Measurements from ENCODE around the gene NUBPL. TPM values are rescaled to one million over a fixed set of nuclear protein-coding genes. Genes with fewer than 3 reads are reported as not detected.
A peak's percentile ranks its signal among the peaks of the same experiment; 100 is the strongest.

The NUBPL gene, protein sequence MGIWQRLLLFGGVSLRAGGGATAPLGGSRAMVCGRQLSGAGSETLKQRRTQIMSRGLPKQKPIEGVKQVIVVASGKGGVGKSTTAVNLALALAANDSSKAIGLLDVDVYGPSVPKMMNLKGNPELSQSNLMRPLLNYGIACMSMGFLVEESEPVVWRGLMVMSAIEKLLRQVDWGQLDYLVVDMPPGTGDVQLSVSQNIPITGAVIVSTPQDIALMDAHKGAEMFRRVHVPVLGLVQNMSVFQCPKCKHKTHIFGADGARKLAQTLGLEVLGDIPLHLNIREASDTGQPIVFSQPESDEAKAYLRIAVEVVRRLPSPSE
- total RNA-seq (ENCODE audit: insufficient read depth, low replicate concordance), result 27.0 TPM

- DNase-seq (ENCODE audit: low spot score), result peak; percentile 97
These were observed at the start of gene NUBPL for GRCh38 chr14:31561155-31561846. TSS of gene NUBPL (plus strand) at chr14:31561404. CDS start at chr14:31561440, 36 bp downstream.

DNA sequence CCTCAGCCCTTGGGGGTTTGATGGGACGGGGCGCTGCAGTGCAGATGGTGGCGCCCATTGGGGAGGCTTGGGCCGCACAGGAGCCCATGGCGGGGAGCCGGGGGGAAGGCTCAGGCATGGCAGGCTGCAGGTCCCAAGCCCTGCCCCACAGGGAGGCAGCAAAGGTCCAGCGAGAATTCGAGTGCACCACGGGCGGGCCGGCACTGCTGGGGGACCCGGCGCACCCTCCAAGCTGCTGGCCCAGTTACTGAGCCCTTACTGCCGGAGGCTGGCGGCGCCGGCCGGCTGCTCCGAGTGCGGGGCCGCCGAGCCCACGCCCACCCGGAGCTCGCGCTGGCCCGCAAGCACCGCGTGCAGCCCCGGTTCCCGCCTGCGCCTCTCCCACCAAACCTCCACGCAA lies 34.1 kb upstream of the NUBPL start:
- no peak for DNase-seq (ENCODE audit: low spot score)

DNA sequence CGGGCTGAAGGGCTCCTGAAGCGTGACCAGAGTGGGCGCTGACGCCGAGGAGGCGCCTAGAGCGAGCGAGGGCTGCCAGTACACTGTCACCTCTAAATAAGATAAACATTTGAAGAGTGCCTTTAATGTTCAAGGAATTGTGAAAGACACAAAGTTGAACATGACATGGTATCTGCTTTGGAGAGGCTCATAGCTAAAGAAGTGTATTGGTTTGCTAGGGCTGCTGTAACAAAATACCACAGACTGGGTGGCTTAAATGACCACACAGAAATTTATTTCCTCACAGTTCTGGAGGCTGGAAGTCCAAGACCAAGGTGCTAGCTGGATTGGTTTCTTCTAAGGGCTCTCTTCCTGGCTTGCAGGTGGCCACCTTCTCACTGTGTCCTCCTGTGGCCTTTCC lies 33.7 kb upstream of the NUBPL start:
- DNase-seq (ENCODE audit: low spot score), result no peak

GRCh38 chr14:31529053-31529452 lies 32.2 kb upstream of the NUBPL start:
- no peak for DNase-seq (ENCODE audit: low spot score)

- no peak for DNase-seq (ENCODE audit: low spot score)
These were observed 31.1 kb upstream of the NUBPL start for GRCh38 chr14:31530136-31530535.

- no peak for DNase-seq (ENCODE audit: low spot score)
These were observed 24.8 kb upstream of the NUBPL start for GRCh38 chr14:31536201-31536960.

DNA sequence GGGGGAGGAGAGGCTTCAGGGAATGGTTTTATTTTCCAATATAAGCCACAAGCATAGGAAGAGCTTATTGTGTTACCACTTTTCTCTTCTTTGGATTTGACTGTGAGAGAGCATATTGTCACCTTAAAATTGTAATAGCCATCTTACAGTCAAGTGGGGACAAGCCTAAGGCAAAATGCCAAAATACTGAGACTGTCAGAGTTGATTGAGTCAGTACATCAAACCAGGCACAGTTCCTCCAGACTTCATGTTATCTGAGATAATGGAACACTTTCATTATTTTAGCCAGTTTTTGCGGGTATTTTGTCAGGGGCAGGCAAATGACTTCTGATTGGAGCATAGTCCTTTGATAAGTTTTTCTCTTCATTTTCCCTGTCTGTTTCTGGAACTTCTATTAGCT lies 19.5 kb upstream of the NUBPL start:
- no peak for DNase-seq (ENCODE audit: low spot score)

DNA sequence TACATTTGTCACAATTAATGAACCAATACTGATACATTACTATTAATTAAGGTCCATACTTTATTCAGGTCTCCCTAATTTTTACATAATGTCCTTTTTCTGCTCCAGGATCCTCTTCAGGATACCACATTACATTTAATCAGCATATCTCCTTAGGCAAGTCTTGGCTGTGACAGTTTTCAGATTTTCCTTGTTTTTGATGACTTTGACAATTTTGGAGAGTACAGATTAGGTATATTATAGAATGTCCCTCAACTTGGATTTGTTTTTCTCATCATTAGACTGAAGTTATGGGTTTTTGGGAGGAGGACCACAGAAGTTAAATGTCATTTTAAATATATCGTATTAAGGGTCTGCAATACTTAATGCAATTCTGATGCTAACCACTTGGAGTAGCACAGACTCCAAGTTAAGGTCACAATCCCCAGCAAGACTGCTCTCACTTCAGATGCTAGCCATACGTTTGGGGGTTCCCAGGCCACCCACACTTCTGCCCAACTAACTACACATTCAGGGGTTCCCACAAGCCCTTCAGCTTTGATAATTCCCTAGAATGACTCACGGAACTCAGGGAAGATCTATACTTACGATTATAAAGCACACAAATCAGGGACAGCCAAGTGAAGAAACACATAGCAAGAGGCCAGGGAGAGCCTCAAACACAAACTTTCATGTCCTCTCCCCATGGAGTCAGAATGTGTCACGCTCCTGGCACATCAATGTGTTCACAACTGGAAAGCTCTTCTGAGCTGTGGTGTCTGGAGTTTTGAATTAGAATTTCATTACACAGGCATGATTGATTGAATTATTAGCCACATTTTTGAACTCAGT lies 17.0 kb upstream of the NUBPL start:
- DNase-seq (ENCODE audit: low spot score), result no peak

DNA sequence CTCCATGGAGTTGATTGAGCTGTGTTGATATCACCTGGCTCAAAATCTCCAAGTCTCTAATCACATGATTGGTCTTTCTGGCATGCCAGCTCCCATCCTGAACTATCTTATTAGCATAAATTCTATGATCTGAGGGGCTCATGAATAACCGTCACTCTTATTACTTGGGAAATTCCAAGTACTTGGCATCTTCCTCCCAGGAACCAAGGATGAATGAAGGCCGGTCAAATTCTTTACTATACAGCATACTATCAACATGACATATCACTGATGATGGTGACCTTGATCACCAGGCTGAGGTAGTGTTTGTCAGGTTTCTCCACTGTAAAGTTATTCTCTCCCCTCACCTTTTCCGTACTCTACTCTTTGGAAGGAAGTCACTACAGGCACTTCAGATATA lies 16.4 kb upstream of the NUBPL start:
- DNase-seq (ENCODE audit: low spot score), result no peak

- no peak for DNase-seq (ENCODE audit: low spot score)
These were observed 15.9 kb upstream of the NUBPL start for GRCh38 chr14:31545328-31545727.

GRCh38 chr14:31549817-31550216 lies 11.4 kb upstream of the NUBPL start:
- no peak for DNase-seq (ENCODE audit: low spot score)

DNA sequence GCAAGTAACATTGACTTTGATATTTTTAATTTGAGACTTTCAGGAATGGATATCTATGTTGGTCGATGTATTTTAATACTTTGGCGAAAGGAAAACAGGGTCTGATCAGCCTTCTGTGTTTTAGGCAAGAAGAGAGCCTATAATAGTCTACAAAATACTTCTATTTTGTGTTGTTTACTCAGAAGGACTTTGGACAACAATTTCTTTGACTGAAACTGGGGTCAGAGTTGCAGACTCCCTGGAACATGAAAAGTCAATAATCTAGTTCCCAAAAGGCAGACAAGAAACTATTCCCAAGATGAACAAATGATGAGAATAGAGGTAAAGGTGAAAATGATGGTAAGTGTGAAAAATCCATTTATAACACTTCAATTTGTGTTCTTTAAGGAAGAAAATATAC lies 10.6 kb upstream of the NUBPL start:
- no peak for DNase-seq (ENCODE audit: low spot score)

DNA sequence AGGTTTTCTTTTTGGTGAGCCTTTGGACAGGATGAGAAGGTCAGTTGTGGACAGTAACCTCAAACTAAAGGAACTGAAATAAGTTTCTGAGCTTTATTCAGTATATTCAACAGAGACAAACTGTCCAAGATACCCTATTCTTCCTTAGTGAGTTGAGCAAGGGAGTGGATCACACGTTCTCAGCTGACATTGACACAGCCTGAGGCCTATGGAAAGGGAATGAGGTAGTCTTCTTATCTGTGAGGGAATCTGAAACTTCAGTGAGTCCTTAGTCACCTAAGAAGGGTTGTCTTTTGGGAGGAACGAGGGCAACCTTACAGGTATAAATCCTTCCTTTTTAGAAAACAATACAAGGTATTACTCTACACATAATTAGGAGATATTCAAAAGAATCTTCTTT lies 5.0 kb upstream of the NUBPL start:
- DNase-seq (ENCODE audit: low spot score), result no peak

DNA sequence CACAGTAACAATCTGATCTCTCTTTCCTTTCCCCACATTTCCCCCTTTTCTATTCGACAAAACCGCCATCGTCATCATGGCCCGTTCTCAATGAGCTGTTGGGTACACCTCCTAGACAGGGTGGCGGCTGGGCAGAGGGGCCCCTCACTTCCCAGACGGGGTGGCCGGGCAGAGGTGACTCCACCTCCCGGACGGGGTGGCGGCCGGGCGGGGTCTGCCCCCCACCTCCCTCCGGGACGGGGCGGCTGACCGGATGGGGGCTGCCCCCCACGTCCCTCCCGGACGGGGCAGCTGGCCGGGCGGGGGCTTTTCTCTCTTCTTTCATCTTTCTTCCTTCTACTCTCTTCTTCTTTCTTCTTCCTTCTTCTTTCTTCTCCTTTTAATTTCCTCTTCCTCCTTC lies 1.3 kb upstream of the NUBPL start:
- no peak for DNase-seq (ENCODE audit: low spot score)

DNA sequence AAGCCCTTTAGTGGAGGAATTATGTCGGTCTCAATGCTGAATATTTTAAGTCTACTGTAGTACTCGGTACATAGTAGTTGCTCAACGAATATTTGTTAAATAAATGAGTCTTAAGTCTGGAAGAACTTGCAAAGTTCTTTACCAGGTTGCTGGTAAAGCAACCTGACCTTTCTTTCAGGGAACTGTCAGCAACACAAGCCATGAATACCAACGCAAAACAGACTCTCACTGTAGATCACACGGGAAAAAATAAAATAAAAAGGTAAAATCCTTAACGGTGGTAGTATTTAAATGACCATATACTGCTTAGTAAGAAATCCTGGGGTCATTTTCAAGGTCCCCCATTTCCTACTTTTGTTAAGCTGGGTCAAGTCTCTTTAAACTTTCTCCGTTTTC lies 447 bp upstream of the NUBPL start:
- no peak for DNase-seq (ENCODE audit: low spot score)

DNA sequence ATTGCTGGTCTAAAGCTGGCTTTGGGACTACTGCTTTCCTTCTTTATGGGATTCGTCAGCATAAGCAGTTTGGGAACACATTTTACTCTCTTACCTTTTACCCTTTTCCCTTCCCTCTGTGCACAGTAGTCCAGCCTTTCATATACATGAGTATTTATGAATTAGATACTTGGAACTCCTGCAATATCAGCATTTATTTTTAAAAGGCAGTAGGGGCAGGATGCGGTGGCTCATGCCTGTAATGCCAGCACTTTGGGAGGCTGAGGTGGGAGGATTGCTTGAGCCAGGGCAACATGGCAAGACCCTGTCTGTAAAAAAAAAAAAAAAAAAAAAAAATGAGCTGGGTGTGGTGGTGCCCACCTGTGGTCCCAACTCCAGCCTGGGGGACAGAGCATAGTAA lies 3.0 kb downstream of the NUBPL start:
- no peak for DNase-seq (ENCODE audit: low spot score)

- DNase-seq (ENCODE audit: low spot score), result no peak
These were observed 5.3 kb downstream of the NUBPL start for GRCh38 chr14:31566456-31566855.

- no peak for DNase-seq (ENCODE audit: low spot score)
These were observed 6.5 kb downstream of the NUBPL start for GRCh38 chr14:31567655-31568054.

DNA sequence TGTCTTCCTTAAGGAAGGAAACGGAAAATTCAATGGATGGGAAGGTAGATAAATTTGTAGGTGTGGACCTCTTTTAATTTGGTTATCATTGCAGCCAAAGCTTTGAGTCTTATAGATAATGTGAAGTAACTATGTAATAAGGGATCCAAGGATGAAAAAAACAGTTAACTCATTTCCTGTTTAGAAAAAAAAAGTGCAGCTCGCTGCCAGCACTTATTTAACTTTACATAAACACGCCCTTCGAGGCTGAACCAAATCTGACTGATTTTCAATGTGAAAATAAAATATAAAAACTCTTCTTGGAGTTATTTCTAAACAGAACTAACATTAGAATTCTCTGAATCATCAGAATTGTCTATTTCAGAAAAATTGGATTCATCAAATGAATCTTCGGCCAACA lies 7.0 kb downstream of the NUBPL start:
- no peak for DNase-seq (ENCODE audit: low spot score)

GRCh38 chr14:31568671-31569070 lies 7.5 kb downstream of the NUBPL start:
- DNase-seq (ENCODE audit: low spot score), result no peak

GRCh38 chr14:31572955-31573354 lies 11.8 kb downstream of the NUBPL start:
- DNase-seq (ENCODE audit: low spot score), result no peak

- DNase-seq (ENCODE audit: low spot score), result no peak
These were observed 15.7 kb downstream of the NUBPL start for GRCh38 chr14:31576949-31577348.

Measured in umbilical cord (tissue), 2 donors.